T-cell (primary cell): ENCODE measurements around the gene MAP2K6. TPM values are rescaled to one million over a fixed set of nuclear protein-coding genes. Genes with fewer than 3 reads are reported as not detected.

Experiments used
- ATAC-seq, 4 experiments: fragments of 200-7000 bp in 3 of 4; fragments of 150-1000 bp in 1 of 4; cut with Tn5 transposase; replicated peaks in 1 of 4; 1 replicate in 3 of 4; 2 replicates in 1 of 4; pipeline ENCODE4 v1.10.0; 2021; ENCODE audit warnings: moderate library complexity in 3 of 4, mild to moderate bottlenecking in 2 of 4, moderate number of reproducible peaks in 1 of 4
- CTCF ChIA-PET, 2 donors: fragments of 300-600 bp; sonication (Branson Sonifier 250); formaldehyde crosslinking; loops; one replicate each; lab custom pipeline; 2022; ENCODE audit warnings: antibody characterized with exemption in 2 of 2; lab: Charles Lee
- POLR2A ChIA-PET, 2 donors: fragments of 300-600 bp; sonication (Branson Sonifier 250); formaldehyde crosslinking; loops; one replicate each; lab custom pipeline; 2022; ENCODE audit warnings: antibody characterized with exemption in 2 of 2; lab: Charles Lee
- DNase-seq, 35 experiments: peaks; one replicate each; pipeline versions ENCODE4 v3.0.0 to v3.0.0-alpha.2; 2013 to 2023
- H3K27ac ChIP-seq: one replicate; pipeline ENCODE4 v1.5.1; 2013; ENCODE audit warnings: low read length
- H3K27me3 ChIP-seq, 2 experiments: replicated peaks in 1 of 2; 1 replicate in 1 of 2; 2 replicates in 1 of 2; pipeline versions ENCODE4 v1.6.1 to v1.7.0; 2013; ENCODE audit warnings: low read length in 1 of 2, mixed read lengths in 1 of 2; ENCODE audit not compliant: control insufficient read depth in 2 of 2, insufficient read depth in 2 of 2; ENCODE audit errors: extremely low read depth in 1 of 2
- H3K36me3 ChIP-seq, 2 donors: 1 replicate in 1 of 2; 2 replicates in 1 of 2; pipeline versions ENCODE4 v1.6.1 to v1.7.0; 2013; ENCODE audit warnings: low read length in 1 of 2; ENCODE audit not compliant: control insufficient read depth in 2 of 2, insufficient read depth in 1 of 2; ENCODE audit errors: extremely low read depth in 1 of 2
- H3K4me1 ChIP-seq, 2 experiments: 1 replicate in 1 of 2; 2 replicates in 1 of 2; pipeline versions ENCODE4 v1.6.1 to v1.7.0; 2013; ENCODE audit warnings: low read length in 2 of 2, mixed read lengths in 1 of 2; ENCODE audit not compliant: insufficient read depth in 2 of 2, control insufficient read depth in 1 of 2; ENCODE audit errors: extremely low read depth in 1 of 2
- H3K4me3 ChIP-seq, 2 donors: 1 replicate in 1 of 2; 2 replicates in 1 of 2; pipeline versions ENCODE4 v1.5.1 to v1.7.0; 2013; ENCODE audit warnings: mild to moderate bottlenecking in 2 of 2, low read length in 1 of 2, moderate library complexity in 1 of 2; ENCODE audit not compliant: control insufficient read depth in 1 of 2; ENCODE audit errors: extremely low read depth in 1 of 2
- H3K9me3 ChIP-seq: 2 replicates; pipeline ENCODE4 v1.7.0; 2013
- H3K27ac Mint-ChIP-seq, 2 donors: one replicate each; pipeline ENCODE4 v1.8.0; 2020 to 2021; ENCODE audit warnings: mild to moderate bottlenecking in 2 of 2, mixed read lengths in 2 of 2
- H3K27me3 Mint-ChIP-seq, 2 donors: one replicate each; pipeline ENCODE4 v1.8.0; 2021 to 2022; ENCODE audit warnings: mixed read lengths in 2 of 2
- H3K36me3 Mint-ChIP-seq: one replicate; pipeline ENCODE4 v1.8.0; 2021; ENCODE audit warnings: mixed read lengths
- H3K4me1 Mint-ChIP-seq, 3 donors: one replicate each; pipeline ENCODE4 v1.8.0; 2020 to 2022; ENCODE audit warnings: mixed read lengths in 3 of 3, mild to moderate bottlenecking in 1 of 3
- H3K4me3 Mint-ChIP-seq, 3 donors: one replicate each; pipeline ENCODE4 v1.8.0; 2020 to 2022; ENCODE audit warnings: mild to moderate bottlenecking in 3 of 3, mixed read lengths in 3 of 3, moderate library complexity in 3 of 3
- H3K9me3 Mint-ChIP-seq, 3 donors: one replicate each; pipeline ENCODE4 v1.8.0; 2020 to 2022; ENCODE audit warnings: mixed read lengths in 3 of 3
- WGBS: methylation state at CpG from one replicate; pipeline ENCODE4 v1.1.5; 2013; ENCODE audit warnings: missing lambda C conversion rate; ENCODE audit not compliant: insufficient coverage; 5-methylcytosine and 5-hydroxymethylcytosine counted together
- total RNA-seq, 35 experiments: library from RNA in 6 of 35; stranded (reverse) in 6 of 35; fragments of 120-200 nt in 1 of 35; gene quantifications; one replicate each; pipeline versions ENCODE4 v1.2.1 to v1.2.4 and lab custom pipeline; 2013 to 2026

MAP2K6 gene
- total RNA-seq, 5 donors from 2014 or later (not counting 1 experiment from before 2014, with no cell fraction given) = 10.4 to 25.1 (median 11.5) TPM

DNA sequence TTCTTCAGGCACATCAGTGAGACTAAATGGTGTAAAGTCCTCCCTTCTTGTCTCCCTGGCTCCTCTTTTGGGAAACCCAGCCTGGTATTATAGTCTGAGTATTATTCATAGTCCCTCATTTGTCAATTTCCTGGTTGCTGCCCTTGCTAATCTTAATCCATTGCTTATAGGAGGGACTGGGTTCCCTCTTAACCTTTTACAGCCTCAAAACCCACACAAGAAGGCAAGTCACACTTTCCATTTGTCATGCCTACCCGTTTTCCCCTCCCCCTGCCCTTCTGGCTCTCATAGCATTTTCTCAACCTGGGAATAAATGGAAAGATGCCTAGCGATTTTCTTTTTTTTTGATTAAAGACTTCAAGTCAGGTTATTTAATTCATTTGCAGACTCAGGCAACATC lies 124.8 kb downstream of the MAP2K6 start:
- Mint-ChIP-seq H3K4me1 (no peaks in the 10 kb centered on the region), H3K9me3 (no peaks in the 10 kb centered on the region), H3K4me3 (no peak overlapping the region), H3K27me3 (no peaks in the 10 kb centered on the region), H3K36me3 (peaks cover 84% of the 10 kb centered on the region), H3K27ac (no peak overlapping the region)
- Histone ChIP-seq H3K9me3 (no peaks in the 10 kb centered on the region), H3K27ac (no peak overlapping the region), H3K36me3 (peaks cover 0 to 24% of the 10 kb centered on the region in 2 donors), H3K27me3 (no peaks in the 10 kb centered on the region), H3K4me1 (no peaks in the 10 kb centered on the region), H3K4me3 (no peak overlapping the region)
- no peak for DNase-seq
- ChIA-PET POLR2A (no interaction called here), CTCF (no interaction called here)
- WGBS = 70% methylated on average over 2 of the region's 2 CpGs
- no peak for ATAC-seq

GRCh38 chr17:69539781-69540319 lies 125.4 kb downstream of the MAP2K6 start:
- no CpG with 5 or more reads among the region's 4 CpGs for WGBS
- ChIA-PET POLR2A (no interaction called here), CTCF (interaction anchor here in 1 of 2 donors (0.6 to 0.9 kb wide), 2 partner anchors 9 to 15 kb away, joined by 3 read pairs; no protein-coding TSS in a partner anchor)
- Mint-ChIP-seq H3K9me3 (no peaks in the 10 kb centered on the region), H3K36me3 (peaks cover 82% of the 10 kb centered on the region), H3K27me3 (no peaks in the 10 kb centered on the region), H3K27ac (no peak overlapping the region), H3K4me1 (no peaks in the 10 kb centered on the region), H3K4me3 (no peak overlapping the region)
- ATAC-seq (no peak), DNase-seq (no peak)
- H3K27ac ChIP-seq = no peak overlapping the region
- peaks cover 0 to 21% of the 10 kb centered on the region in 2 donors for H3K36me3 ChIP-seq
- no peak overlapping the region for H3K4me3 ChIP-seq
- no peaks in the 10 kb centered on the region for H3K9me3 ChIP-seq
- H3K27me3 ChIP-seq = no peaks in the 10 kb centered on the region
- H3K4me1 ChIP-seq = no peaks in the 10 kb centered on the region

DNA sequence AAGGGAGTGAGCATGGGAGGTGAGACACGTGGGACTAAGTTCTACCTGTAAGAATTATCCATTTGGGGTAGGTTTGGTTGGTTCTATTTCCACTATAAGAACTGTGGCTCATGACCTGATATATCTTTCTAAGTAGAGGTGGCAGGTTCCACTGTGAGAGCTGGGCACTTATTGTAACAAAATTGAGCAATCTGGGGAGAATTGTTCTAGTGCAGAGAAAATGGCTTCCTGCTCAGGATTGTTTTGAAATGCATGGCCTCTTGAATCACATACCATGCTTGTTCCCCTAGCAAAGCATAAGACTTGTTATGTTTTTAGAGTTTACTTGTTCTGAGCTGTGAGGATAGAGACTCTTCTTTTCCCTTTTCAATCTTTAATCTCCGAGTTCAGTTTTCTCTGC lies 125.9 kb downstream of the MAP2K6 start:
- H3K27ac ChIP-seq = no peak overlapping the region
- Mint-ChIP-seq H3K4me1 (no peaks in the 10 kb centered on the region), H3K9me3 (no peaks in the 10 kb centered on the region), H3K4me3 (no peak overlapping the region), H3K27ac (no peak overlapping the region), H3K36me3 (peaks cover 82% of the 10 kb centered on the region), H3K27me3 (no peaks in the 10 kb centered on the region)
- H3K4me3 ChIP-seq = no peak overlapping the region
- ATAC-seq (no peak), DNase-seq (no peak)
- H3K36me3 ChIP-seq = peaks cover 0 to 21% of the 10 kb centered on the region in 2 donors
- ChIA-PET POLR2A (no interaction called here), CTCF (interaction anchor here (0.6 to 0.9 kb wide), 3 partner anchors 10 to 700 kb away, joined by 3 to 4 read pairs (median 3); no protein-coding TSS in a partner anchor)
- no peaks in the 10 kb centered on the region for H3K27me3 ChIP-seq
- H3K4me1 ChIP-seq = no peaks in the 10 kb centered on the region
- no CpG with 5 or more reads among the region's 2 CpGs for WGBS
- H3K9me3 ChIP-seq = no peaks in the 10 kb centered on the region

DNA sequence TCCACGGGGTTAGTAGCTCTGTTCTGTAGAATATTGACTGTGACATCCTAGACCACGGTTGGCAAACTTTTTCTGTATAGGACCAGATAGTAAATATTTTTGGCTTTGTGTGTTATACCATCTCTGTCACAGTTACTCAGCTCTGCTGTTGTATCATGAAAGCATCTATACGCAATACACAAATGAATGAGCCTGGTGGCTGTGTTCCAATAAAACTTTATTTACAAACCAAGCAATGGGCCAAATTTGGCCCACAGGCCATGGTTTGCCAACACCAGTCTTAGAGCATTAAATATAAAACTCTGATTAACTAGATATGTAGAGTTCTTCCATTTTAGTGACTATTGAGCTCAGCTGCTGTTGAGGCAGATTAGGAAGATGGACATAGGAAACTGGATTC lies 132.7 kb downstream of the MAP2K6 start:
- Mint-ChIP-seq H3K4me3 (no peak overlapping the region), H3K36me3 (peaks cover 71% of the 10 kb centered on the region), H3K27me3 (no peaks in the 10 kb centered on the region), H3K27ac (no peak overlapping the region), H3K4me1 (no peaks in the 10 kb centered on the region), H3K9me3 (peaks cover 0 to 2% (median 0%) of the 10 kb centered on the region in 3 donors)
- Histone ChIP-seq H3K9me3 (no peaks in the 10 kb centered on the region), H3K27ac (no peak overlapping the region), H3K36me3 (peaks cover 0 to 3% of the 10 kb centered on the region in 2 donors), H3K27me3 (no peaks in the 10 kb centered on the region), H3K4me1 (no peaks in the 10 kb centered on the region), H3K4me3 (no peak overlapping the region)
- DNase-seq (no peak), ATAC-seq (no peak)
- ChIA-PET CTCF (interaction anchor here (0.5 to 0.8 kb wide), 4 partner anchors 10 to 138 kb away, joined by 3 to 4 read pairs (median 3); no protein-coding TSS in a partner anchor), POLR2A (no interaction called here)
- 100% methylated on average over 1 of the region's 3 CpGs for WGBS

DNA sequence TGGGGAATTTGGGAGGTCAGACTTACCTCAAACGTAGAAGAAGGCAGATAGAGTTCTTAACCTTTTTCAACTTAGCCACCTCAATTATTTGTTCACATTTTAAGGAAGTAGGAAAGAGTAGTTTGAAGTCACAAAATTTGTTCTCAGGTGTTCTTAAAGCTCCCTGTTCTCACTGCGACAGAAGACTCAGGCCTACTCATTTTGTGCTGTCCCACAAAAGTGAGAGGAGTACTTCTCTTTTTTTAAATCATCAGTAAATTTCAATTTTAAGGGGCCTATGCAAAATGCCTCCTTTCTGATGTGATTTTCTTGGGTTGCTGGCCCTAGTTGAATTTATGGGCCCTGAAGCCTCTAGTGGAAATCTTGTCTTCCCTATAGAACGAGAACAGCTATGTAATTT lies 133.4 kb downstream of the MAP2K6 start:
- WGBS = 100% methylated on average over 1 of the region's 3 CpGs
- Mint-ChIP-seq H3K27me3 (no peaks in the 10 kb centered on the region), H3K4me1 (no peaks in the 10 kb centered on the region), H3K27ac (no peak overlapping the region), H3K4me3 (no peak overlapping the region), H3K9me3 (peaks cover 0 to 3% (median 0%) of the 10 kb centered on the region in 3 donors), H3K36me3 (peaks cover 71% of the 10 kb centered on the region)
- no peaks in the 10 kb centered on the region for H3K4me1 ChIP-seq
- H3K27me3 ChIP-seq = no peaks in the 10 kb centered on the region
- no peak overlapping the region for H3K27ac ChIP-seq
- no peak overlapping the region for H3K4me3 ChIP-seq
- no peak for ATAC-seq
- DNase-seq = no peak
- POLR2A ChIA-PET = no interaction called here
- CTCF ChIA-PET = interaction anchor here in 1 of 2 donors (0.6 kb wide), 1 partner anchor 16 kb away, joined by 3 read pairs; no protein-coding TSS in a partner anchor
- H3K9me3 ChIP-seq = no peaks in the 10 kb centered on the region
- H3K36me3 ChIP-seq = peaks cover 0 to 3% of the 10 kb centered on the region in 2 donors

DNA sequence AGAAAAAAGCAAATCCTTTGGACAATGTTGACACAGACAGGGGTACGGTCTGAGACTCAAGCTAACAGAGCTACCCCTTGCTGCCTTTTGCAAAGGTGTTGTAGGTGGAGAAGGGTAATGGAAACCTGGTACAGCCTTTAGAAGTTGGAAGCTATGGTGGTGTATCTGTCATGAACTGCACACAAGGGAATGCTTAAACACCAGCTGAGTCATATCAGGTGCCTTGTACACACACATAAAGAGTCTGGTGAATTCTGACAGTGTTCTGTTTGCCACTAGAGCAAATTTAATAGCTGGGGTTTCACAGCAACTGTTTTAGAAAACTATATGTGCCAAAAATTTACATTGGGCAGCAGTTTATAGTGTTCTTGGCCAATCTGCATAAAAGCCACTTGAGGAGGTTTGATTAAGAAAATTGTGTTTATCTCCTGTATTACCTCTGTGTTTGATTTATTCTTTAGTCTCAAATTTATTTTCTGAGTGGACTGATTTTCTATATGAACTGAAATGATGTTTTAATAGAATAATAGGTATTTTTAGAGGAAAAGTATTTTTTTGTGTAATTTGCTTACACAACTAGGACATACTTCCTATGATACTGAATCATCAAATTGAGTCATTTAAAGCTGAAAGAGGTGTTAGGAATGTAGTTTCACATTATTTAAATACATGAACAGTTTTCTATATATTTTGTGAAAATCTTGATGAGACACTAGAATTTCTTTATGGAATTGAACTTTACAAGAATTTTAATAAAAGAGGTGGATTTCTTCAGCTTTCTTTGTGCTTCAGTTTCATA lies 136.9 kb downstream of the MAP2K6 start:
- POLR2A ChIA-PET = no interaction called here

More for the DNA sequence above, 136.9 kb downstream of the MAP2K6 start:
- Histone ChIP-seq H3K4me1 (no peaks in the 10 kb centered on the region), H3K36me3 (no peaks in the 10 kb centered on the region), H3K4me3 (no peak overlapping the region), H3K27ac (no peak overlapping the region), H3K9me3 (no peaks in the 10 kb centered on the region), H3K27me3 (no peaks in the 10 kb centered on the region)
- 89% methylated on average over 1 of the region's 1 CpG for WGBS
- no peak overlapping the region for H3K27ac Mint-ChIP-seq
- ATAC-seq (no peak), DNase-seq (no peak)
- H3K9me3 Mint-ChIP-seq = peaks cover 0 to 9% (median 0%) of the 10 kb centered on the region in 3 donors
- H3K4me1 Mint-ChIP-seq = no peaks in the 10 kb centered on the region
- peaks cover 57% of the 10 kb centered on the region for H3K36me3 Mint-ChIP-seq
- no peaks in the 10 kb centered on the region for H3K27me3 Mint-ChIP-seq
- H3K4me3 Mint-ChIP-seq = no peak overlapping the region
- CTCF ChIA-PET = no interaction called here
